K562 (cell line): ENCODE data around the gene FAM32A. TPM values are rescaled to one million over a fixed set of nuclear protein-coding genes. Genes with fewer than 3 reads are reported as not detected.

ENCODE experiments used
- BRCA1 ChIP-seq, 2 experiments: fragments of 450-650 bp in 1 of 2; sonication (generic) in 1 of 2; formaldehyde crosslinking in 1 of 2; IDR thresholded peaks; 2 replicates each; pipeline versions ENCODE4 v1.5.0 to v1.6.1; 2017 to 2020; ENCODE audit warnings: mild to moderate bottlenecking in 1 of 2, missing genetic modification reagents in 1 of 2
- BRD9 ChIP-seq: fragments of 450-650 bp; IDR thresholded peaks from 2 replicates; pipeline ENCODE4 v1.6.1; 2018; ENCODE audit warnings: low read depth; ENCODE audit not compliant: partially characterized antibody
- JUN ChIP-seq, 2 experiments: sonication (generic) in 1 of 2; formaldehyde crosslinking in 1 of 2; IDR thresholded peaks; 2 replicates each; pipeline versions ENCODE4 v1.6.1 to v1.8.0; 2012 to 2022; ENCODE audit warnings: borderline replicate concordance in 2 of 2, mild to moderate bottlenecking in 2 of 2, improper control_type of control experiment in 1 of 2, low read depth in 1 of 2, low read length in 1 of 2, missing genetic modification reagents in 1 of 2
- MEF2A ChIP-seq: IDR thresholded peaks from 2 replicates; pipeline ENCODE4 v1.6.1; 2011; ENCODE audit warnings: low read depth, mild to moderate bottlenecking, low read length, moderate library complexity; ENCODE audit not compliant: control insufficient read depth
- MGA ChIP-seq: fragments of 450-650 bp; IDR thresholded peaks from 2 replicates; pipeline ENCODE4 v1.6.1; 2016; ENCODE audit warnings: mild to moderate bottlenecking, moderate library complexity
- MNT ChIP-seq, 2 experiments: fragments of 450-650 bp; conservative IDR thresholded peaks; 2 replicates each; pipeline ENCODE4 v1.6.1; 2017; ENCODE audit warnings: mild to moderate bottlenecking in 2 of 2, moderate library complexity in 2 of 2
- PTBP1 ChIP-seq: fragments of 200-400 bp; formaldehyde crosslinking; IDR thresholded peaks from 2 replicates; pipeline ENCODE4 v1.6.1; 2017; ENCODE audit warnings: low read depth, low read length
- RCOR1 ChIP-seq, 2 experiments: IDR thresholded peaks; 2 replicates each; pipeline ENCODE4 v1.6.1; 2012; ENCODE audit warnings: low read depth in 2 of 2, low read length in 2 of 2, borderline replicate concordance in 1 of 2, improper control_type of control experiment in 1 of 2
- TFE3 ChIP-seq: fragments of 450-650 bp; formaldehyde crosslinking; IDR thresholded peaks from 2 replicates; pipeline ENCODE4 v1.4.0; 2020; ENCODE audit warnings: mild to moderate bottlenecking, mixed read lengths
- ZBTB1 ChIP-seq: sonication (generic); formaldehyde crosslinking; IDR thresholded peaks from 2 replicates; pipeline ENCODE4 v1.8.1; 2023; ENCODE audit warnings: missing genetic modification reagents, low read depth, mild to moderate bottlenecking, borderline replicate concordance
- ZZZ3 ChIP-seq: fragments of 450-650 bp; IDR thresholded peaks from 2 replicates; pipeline ENCODE4 v1.6.1; 2016; ENCODE audit warnings: antibody characterized with exemption, mild to moderate bottlenecking, moderate library complexity
- polyA plus RNA-seq, 8 experiments: library from polyadenylated mRNA; depleted of rRNA in 4 of 8; stranded (reverse) in 5 of 8; unstranded in 3 of 8; fragments of >200 nt; fragmentation: Nextera tagmentation in 2 of 8; fragmentation: Illumina TruSeq in 1 of 8; extraction: Ambion mirVana in 2 of 8; extraction: Trizol in 1 of 8; gene quantifications; 2 replicates each; pipeline versions ENCODE4 v1.2.1 to v1.2.3, GENCODE V29; 2011 to 2014; ENCODE audit warnings: inconsistent platforms in 1 of 8, missing spikeins in 1 of 8
- total RNA-seq, 7 experiments: library from RNA; depleted of rRNA in 6 of 7; stranded (reverse); fragments of >200 nt in 6 of 7; fragmentation: Illumina TruSeq in 2 of 7; extraction: Trizol in 2 of 7; gene quantifications; 2 replicates each; pipeline versions ENCODE4 v1.2.1 to v1.2.3, GENCODE V29; 2011 to 2021; ENCODE audit warnings: low replicate concordance in 1 of 7

FAM32A gene
- total and polyA plus RNA-seq, 9 of the 15 experiments (the other 6 are each of a cell fraction or from before 2014, with no cell fraction given): 30.7 to 96.7 (median 73.7) TPM

GRCh38 chr19:16160943-16161560 is 24.2 kb upstream of the FAM32A start (continued):
- TF ChIP-seq MNT (conservative IDR thresholded peaks at IDR 0.05) (no peak), TFE3 (CRISPR knock-in tag) (no peak), BRD9 (peak; percentile 63), BRCA1 (IDR thresholded peaks at IDR 0.05) (no peak), BRCA1 (CRISPR knock-in tag; IDR thresholded peaks at IDR 0.05) (no peak), ZZZ3 (no peak), MEF2A (no peak), MGA (no peak), PTBP1 (peak; percentile 81; the same call in 1 of the 2 replicates), ZBTB1 (CRISPR knock-in tag) (no peak), JUN (IDR thresholded peaks at IDR 0.05; ENCODE audit: borderline replicate concordance, low read depth, low read length) (peak; percentile 52; the same call in 1 of the 2 replicates), JUN (CRISPR knock-in tag; IDR thresholded peaks at IDR 0.05; ENCODE audit: borderline replicate concordance) (no peak), RCOR1 (IDR thresholded peaks at IDR 0.05; ENCODE audit: borderline replicate concordance in 1 of 2, low read depth in 2 of 2, low read length in 2 of 2) (peak in 1 of 2 experiments; percentile 77; a peak in 2 of 4 replicates)
